ENCODE data around the gene PLXNC1.

The PLXNC1 gene

DNA sequence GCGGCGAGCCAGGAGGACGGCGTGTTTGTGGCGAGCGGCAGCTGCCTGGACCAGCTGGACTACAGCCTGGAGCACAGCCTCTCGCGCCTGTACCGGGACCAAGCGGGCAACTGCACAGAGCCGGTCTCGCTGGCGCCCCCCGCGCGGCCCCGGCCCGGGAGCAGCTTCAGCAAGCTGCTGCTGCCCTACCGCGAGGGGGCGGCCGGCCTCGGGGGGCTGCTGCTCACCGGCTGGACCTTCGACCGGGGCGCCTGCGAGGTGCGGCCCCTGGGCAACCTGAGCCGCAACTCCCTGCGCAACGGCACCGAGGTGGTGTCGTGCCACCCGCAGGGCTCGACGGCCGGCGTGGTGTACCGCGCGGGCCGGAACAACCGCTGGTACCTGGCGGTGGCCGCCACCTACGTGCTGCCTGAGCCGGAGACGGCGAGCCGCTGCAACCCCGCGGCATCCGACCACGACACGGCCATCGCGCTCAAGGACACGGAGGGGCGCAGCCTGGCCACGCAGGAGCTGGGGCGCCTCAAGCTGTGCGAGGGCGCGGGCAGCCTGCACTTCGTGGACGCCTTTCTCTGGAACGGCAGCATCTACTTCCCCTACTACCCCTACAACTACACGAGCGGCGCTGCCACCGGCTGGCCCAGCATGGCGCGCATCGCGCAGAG is 873 bp downstream of the PLXNC1 start:
- no peak overlapping the region for H3K27ac Mint-ChIP-seq
- H3K36me3 Mint-ChIP-seq (ENCODE audit: low read depth) = no peaks in the 10 kb centered on the region
- H3K9me3 Mint-ChIP-seq = no peaks in the 10 kb centered on the region

DNA sequence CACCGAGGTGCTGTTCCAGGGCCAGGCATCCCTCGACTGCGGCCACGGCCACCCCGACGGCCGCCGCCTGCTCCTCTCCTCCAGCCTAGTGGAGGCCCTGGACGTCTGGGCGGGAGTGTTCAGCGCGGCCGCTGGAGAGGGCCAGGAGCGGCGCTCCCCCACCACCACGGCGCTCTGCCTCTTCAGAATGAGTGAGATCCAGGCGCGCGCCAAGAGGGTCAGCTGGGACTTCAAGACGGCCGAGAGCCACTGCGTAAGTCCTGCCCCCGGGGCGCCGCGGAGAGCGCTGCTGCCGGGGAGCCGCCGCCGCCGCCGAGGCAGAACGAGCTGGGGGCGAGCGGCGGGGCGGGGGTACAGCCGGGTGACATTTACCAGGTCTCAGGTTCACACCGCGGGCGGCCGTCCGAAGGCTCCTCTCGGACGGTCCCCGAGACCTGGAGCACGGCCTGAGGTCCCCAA is 1.4 kb downstream of the PLXNC1 start:
- Mint-ChIP-seq H3K4me3 (peak overlapping the region; percentile 86 to 91 (median 89)), H3K27me3 (ENCODE audit: low read depth) (peaks cover 62% of the 10 kb centered on the region), H3K9me3 (no peaks in the 10 kb centered on the region), H3K4me1 (peaks cover 31% of the 10 kb centered on the region), H3K27ac (peak overlapping the region in 1 of 3 experiments; percentile 72), H3K36me3 (ENCODE audit: low read depth) (no peaks in the 10 kb centered on the region)
- TF ChIP-seq, protein P1, sequence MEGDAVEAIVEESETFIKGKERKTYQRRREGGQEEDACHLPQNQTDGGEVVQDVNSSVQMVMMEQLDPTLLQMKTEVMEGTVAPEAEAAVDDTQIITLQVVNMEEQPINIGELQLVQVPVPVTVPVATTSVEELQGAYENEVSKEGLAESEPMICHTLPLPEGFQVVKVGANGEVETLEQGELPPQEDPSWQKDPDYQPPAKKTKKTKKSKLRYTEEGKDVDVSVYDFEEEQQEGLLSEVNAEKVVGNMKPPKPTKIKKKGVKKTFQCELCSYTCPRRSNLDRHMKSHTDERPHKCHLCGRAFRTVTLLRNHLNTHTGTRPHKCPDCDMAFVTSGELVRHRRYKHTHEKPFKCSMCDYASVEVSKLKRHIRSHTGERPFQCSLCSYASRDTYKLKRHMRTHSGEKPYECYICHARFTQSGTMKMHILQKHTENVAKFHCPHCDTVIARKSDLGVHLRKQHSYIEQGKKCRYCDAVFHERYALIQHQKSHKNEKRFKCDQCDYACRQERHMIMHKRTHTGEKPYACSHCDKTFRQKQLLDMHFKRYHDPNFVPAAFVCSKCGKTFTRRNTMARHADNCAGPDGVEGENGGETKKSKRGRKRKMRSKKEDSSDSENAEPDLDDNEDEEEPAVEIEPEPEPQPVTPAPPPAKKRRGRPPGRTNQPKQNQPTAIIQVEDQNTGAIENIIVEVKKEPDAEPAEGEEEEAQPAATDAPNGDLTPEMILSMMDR (IDR thresholded peaks at IDR 0.05; ENCODE audit: unreplicated experiment in 3 of 3) = no peak

More for the DNA sequence above, 873 bp downstream of the PLXNC1 start:
- peaks cover 31% of the 10 kb centered on the region for H3K4me1 Mint-ChIP-seq
- H3K4me3 Mint-ChIP-seq = peak overlapping the region; percentile 85 to 91 (median 86)
- TF ChIP-seq, protein P1 (IDR thresholded peaks at IDR 0.05; ENCODE audit: unreplicated experiment in 3 of 3) = peak; percentile 37 to 43 (median 39)
- H3K27me3 Mint-ChIP-seq (ENCODE audit: low read depth) = peaks cover 62% of the 10 kb centered on the region

DNA sequence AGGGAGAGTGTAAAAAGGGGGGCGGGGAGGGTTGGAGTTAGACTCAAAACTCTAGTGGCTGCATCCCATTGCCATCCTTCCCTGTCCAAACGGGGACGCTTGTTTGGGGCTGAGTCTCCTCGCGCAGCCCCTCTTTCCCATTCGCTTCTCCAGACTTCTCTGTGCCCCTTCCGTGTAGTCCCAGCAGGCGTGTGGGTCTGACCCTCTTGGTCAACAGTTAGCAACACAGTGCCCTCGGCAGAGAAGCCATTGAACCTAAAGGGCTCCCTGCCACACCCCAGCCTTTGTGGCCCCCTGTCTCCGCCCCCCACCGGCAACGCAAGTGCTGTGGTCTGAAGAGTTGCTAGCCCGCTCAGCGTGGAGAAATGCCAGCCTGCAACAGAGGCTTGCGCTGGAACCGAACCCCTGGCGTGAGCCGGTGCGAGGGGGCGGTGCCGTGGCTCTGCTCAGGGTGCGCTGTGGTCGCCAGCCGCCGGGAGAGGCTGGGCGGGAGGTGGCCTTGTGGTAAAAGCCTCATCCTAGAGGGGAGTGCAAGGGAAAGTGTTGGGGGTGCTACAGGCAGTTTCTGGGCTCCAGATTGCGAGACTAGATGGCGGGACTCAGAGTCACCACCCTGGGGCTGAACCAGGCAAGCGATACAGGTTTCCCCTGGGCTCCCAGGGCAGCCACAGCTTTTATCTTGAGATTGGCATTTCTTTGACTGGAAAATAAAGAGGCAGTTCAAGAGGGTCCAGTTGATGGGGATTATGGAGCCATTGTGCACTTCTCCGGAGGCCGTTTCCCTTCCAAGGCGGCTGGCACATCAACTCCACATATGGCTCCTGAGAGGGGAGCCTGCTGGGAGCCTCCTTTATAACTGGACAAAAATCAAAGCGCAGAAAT is 2.1 kb downstream of the PLXNC1 start:
- TF ChIP-seq, protein P1 (IDR thresholded peaks at IDR 0.05; ENCODE audit: unreplicated experiment in 3 of 3) = no peak
- H3K4me3 Mint-ChIP-seq = peak overlapping the region; percentile 86 to 91 (median 89)
- peak overlapping the region; percentile 63 to 72 (median 64) for H3K27ac Mint-ChIP-seq
- no peaks in the 10 kb centered on the region for H3K9me3 Mint-ChIP-seq
- H3K27me3 Mint-ChIP-seq (ENCODE audit: low read depth) = peaks cover 64% of the 10 kb centered on the region
- H3K4me1 Mint-ChIP-seq = peaks cover 30% of the 10 kb centered on the region
- no peaks in the 10 kb centered on the region for H3K36me3 Mint-ChIP-seq (ENCODE audit: low read depth)

DNA sequence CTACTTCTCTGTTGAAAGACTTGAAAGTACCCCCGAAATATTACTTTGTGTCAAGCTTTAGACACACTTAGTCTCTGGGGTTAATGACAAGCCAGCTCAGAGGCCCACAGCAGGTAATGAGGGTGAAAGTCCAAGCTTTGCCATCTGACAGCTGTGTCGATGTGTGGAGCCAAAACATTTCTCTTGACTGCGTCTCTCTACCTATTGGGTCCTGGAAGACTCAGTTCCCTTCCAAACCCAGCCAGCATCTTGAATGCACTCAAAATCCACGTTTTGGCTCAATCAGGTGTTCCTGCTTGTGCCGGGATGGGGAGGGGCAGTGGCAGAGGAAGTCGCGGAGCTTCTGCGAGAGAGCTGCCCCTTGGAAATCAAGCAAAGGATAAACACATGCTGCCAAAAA is 3.2 kb downstream of the PLXNC1 start:
- Mint-ChIP-seq H3K27ac (peak overlapping the region; percentile 47 to 72 (median 63)), H3K27me3 (ENCODE audit: low read depth) (peaks cover 60% of the 10 kb centered on the region), H3K36me3 (ENCODE audit: low read depth) (no peaks in the 10 kb centered on the region), H3K4me1 (peaks cover 24% of the 10 kb centered on the region), H3K9me3 (no peaks in the 10 kb centered on the region), H3K4me3 (peak overlapping the region; percentile 86 to 91 (median 89))
- TF ChIP-seq, protein P1 (IDR thresholded peaks at IDR 0.05; ENCODE audit: unreplicated experiment in 3 of 3) = no peak

DNA sequence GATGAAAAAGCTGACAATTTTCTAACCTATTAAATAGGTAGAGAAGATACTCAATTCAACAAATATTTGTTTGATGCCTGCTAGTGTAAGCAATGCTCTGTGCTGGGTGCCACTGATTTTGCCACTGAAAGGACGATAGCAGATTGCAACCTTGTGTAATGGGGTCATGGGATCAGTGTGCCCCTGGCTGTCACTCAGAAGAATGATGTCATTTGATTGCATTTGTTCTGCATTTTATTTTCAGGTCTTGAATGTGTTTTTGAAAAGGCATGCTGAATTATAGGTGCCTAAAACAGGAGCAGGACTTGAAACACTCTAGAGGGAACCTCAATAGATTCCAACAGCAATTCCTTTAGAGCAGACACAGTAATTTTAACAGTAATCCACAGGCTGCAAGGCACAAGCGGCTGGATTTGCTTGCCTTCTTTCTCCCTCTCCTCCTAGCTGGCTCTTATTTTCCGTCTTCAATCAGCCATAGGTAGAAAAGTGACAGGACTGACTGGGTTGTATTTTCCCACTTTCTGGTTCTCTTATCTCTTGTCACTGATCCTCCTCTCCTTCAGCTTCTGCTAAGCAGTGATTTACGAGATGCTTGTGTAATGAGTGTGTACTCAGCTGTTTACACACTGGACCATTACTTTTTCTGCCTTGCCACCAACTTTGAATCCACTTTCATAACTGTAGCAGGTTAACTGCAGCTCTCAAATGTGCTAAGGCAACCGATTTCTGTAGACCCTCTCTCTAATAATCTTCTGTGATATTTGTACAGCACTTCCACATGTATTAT is 4.1 kb downstream of the PLXNC1 start:
- H3K27me3 Mint-ChIP-seq (ENCODE audit: low read depth) = peaks cover 51% of the 10 kb centered on the region
- no peaks in the 10 kb centered on the region for H3K9me3 Mint-ChIP-seq
- TF ChIP-seq, protein P1 (IDR thresholded peaks at IDR 0.05; ENCODE audit: unreplicated experiment in 3 of 3) = no peak
- peak overlapping the region; percentile 8 to 91 (median 9) for H3K4me3 Mint-ChIP-seq
- peaks cover 21% of the 10 kb centered on the region for H3K4me1 Mint-ChIP-seq
- no peaks in the 10 kb centered on the region for H3K36me3 Mint-ChIP-seq (ENCODE audit: low read depth)
- peak overlapping the region; percentile 47 to 72 (median 63) for H3K27ac Mint-ChIP-seq

Data from nephron (organoid).